ENCODE measurements around the gene ATG2B.
"Not testable (repeated sequence)": the region's sequence is repeated elsewhere in the genome, so short reads cannot be mapped to it uniquely, and the experiment has no call there.

ATG2B gene

GRCh38 chr14:96251656-96252155, 111.4 kb downstream of the ATG2B start:
- no peak for DNase-seq

GRCh38 chr14:96250485-96250884, 112.7 kb downstream of the ATG2B start:
- no peak for DNase-seq

GRCh38 chr14:96249029-96249428, 114.1 kb downstream of the ATG2B start:
- DNase-seq = no peak

- no peak for DNase-seq
Observed at GRCh38 chr14:96247031-96247430, 116.1 kb downstream of the ATG2B start.

GRCh38 chr14:96246539-96246847, 116.6 kb downstream of the ATG2B start:
- DNase-seq = no peak

GRCh38 chr14:96245710-96246538, 117.2 kb downstream of the ATG2B start:
- DNase-seq = no peak

GRCh38 chr14:96245074-96245473, 118.1 kb downstream of the ATG2B start:
- DNase-seq = not testable (repeated sequence)

- no peak for DNase-seq
Observed at GRCh38 chr14:96243785-96244184, 119.4 kb downstream of the ATG2B start.

- no peak for DNase-seq
Observed at GRCh38 chr14:96242126-96242525, 121.0 kb downstream of the ATG2B start.

GRCh38 chr14:96240641-96241040, 122.5 kb downstream of the ATG2B start:
- no peak for DNase-seq

- no peak for DNase-seq
Observed at GRCh38 chr14:96239711-96240141, 123.4 kb downstream of the ATG2B start.

- DNase-seq = no peak
Observed at GRCh38 chr14:96238676-96239265, 124.4 kb downstream of the ATG2B start.

GRCh38 chr14:96237641-96238040, 125.5 kb downstream of the ATG2B start:
- no peak for DNase-seq

- no peak for DNase-seq
Observed at GRCh38 chr14:96235426-96235825, 127.7 kb downstream of the ATG2B start.

GRCh38 chr14:96233661-96234060, 129.5 kb downstream of the ATG2B start:
- DNase-seq = no peak

GRCh38 chr14:96232506-96232905, 130.6 kb downstream of the ATG2B start:
- DNase-seq = no peak

- no peak for DNase-seq
Observed at GRCh38 chr14:96231526-96232130, 131.5 kb downstream of the ATG2B start.

- DNase-seq = no peak
Observed at GRCh38 chr14:96231056-96231455, 132.1 kb downstream of the ATG2B start.

- no peak for DNase-seq
Observed at GRCh38 chr14:96229315-96229714, 133.8 kb downstream of the ATG2B start.

All from NCI-H187 treated with DMSO at 0.1 percent for 48 hours (cell line).